Measurements from ENCODE around the gene ATF6. TPM values are rescaled to one million over a fixed set of nuclear protein-coding genes. Genes with fewer than 3 reads are reported as not detected.
"Not testable (repeated sequence)": the region's sequence is repeated elsewhere in the genome, so short reads cannot be mapped to it uniquely, and the experiment has no call there.

Gene ATF6
- total and polyA plus RNA-seq, 2 donors = 13.0 to 39.4 TPM

- WGBS = 97% methylated on average over 3 of the region's 3 CpGs
- Histone ChIP-seq H3K36me3 (ENCODE audit: insufficient read depth) (peaks cover 2% of the 10 kb centered on the region), H3K4me3 (ENCODE audit: low read depth, low read length) (no peak overlapping the region), H3K27ac (ENCODE audit: low read depth) (no peak overlapping the region), H3K4me1 (ENCODE audit: insufficient read depth) (no peaks in the 10 kb centered on the region)
- no peak for DNase-seq (ENCODE audit: extremely low spot score)
Measured at GRCh38 chr1:161810780-161811179, 44.7 kb downstream of the ATF6 start.

DNA sequence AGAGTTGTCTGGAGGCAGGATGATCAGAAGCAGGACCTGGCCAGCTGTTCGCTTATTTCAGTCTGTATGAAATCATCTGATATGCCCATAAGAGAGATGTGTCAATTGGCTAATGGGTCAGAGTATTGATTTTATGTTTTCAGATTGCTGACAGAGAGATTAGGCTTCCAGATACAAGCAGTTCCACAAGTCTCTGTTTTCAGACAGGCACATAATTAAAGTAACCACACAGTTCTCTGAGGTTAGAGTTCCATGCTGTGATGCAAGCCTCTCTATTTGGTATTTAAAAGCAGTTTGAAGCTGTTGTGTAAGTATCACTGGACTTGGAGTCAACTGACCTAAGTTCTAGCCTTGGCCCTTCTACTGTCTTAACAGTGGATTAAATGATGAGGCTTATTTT lies 50.1 kb downstream of the ATF6 start:
- Histone ChIP-seq H3K36me3 (ENCODE audit: insufficient read depth) (peaks cover 1% of the 10 kb centered on the region), H3K4me1 (ENCODE audit: insufficient read depth) (no peaks in the 10 kb centered on the region), H3K4me3 (ENCODE audit: low read depth, low read length) (no peak overlapping the region), H3K27ac (ENCODE audit: low read depth) (no peak overlapping the region)
- WGBS = 85% methylated on average over 1 of the region's 1 CpG
- no peak for DNase-seq (ENCODE audit: extremely low spot score)

DNA sequence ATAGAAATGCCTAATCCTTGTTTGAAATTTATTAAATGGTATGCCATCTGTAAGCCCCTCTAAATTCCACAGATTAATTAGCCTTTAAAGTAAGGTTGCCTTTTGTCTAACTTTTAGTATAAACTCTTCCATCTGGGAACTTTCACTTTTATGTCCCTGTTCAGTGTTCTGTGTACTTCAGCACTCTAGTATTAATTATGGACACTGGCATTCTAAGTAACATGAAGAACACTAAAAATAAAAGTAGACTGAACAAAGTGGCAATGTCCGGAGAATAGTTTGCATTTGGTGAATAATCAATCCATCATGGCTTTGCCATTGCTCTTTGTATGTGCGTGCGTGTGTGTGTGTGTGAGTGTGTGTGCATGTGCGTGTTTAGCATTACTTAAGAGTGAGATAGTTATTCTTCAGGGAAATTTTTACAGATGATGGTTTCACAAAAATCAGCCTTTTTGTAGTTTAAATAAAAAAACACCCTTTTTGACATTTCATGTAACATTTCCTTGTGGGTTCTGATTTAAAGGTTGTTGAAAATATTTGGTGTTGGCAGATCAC lies 51.1 kb downstream of the ATF6 start:
- Histone ChIP-seq H3K4me3 (ENCODE audit: low read depth, low read length) (no peak overlapping the region), H3K27ac (ENCODE audit: low read depth) (no peak overlapping the region), H3K4me1 (ENCODE audit: insufficient read depth) (no peaks in the 10 kb centered on the region), H3K36me3 (ENCODE audit: insufficient read depth) (peaks cover 1% of the 10 kb centered on the region)
- no peak for DNase-seq (ENCODE audit: extremely low spot score)
- 74% methylated on average over 4 of the region's 4 CpGs for WGBS

GRCh38 chr1:161820914-161821313 lies 54.8 kb downstream of the ATF6 start:
- Histone ChIP-seq H3K36me3 (ENCODE audit: insufficient read depth) (peaks cover 1% of the 10 kb centered on the region), H3K4me1 (ENCODE audit: insufficient read depth) (no peaks in the 10 kb centered on the region), H3K27ac (ENCODE audit: low read depth) (no peak overlapping the region), H3K4me3 (ENCODE audit: low read depth, low read length) (no peak overlapping the region)
- no peak for DNase-seq (ENCODE audit: extremely low spot score)
- WGBS = 97% methylated on average over 5 of the region's 5 CpGs

DNA sequence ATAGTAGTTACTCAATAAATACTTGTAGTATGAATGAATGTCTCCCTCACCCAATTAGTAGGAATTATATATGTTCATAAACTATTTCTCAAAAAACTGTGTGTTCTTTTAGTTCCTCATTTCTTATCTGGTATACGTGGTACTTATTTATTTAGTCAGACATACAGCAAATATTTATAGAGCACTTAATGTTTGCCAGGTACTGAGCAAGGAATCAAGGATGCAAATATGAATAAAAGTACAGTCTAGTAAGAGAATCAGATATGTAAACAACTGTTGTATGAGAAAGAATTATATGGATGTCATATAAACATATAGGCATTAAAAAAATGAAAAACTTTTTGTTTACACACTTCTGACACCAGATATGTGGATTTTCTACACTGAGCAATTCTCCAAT lies 58.5 kb downstream of the ATF6 start:
- WGBS = 76% methylated on average over 1 of the region's 1 CpG
- Histone ChIP-seq H3K4me3 (ENCODE audit: low read depth, low read length) (no peak overlapping the region), H3K27ac (ENCODE audit: low read depth) (no peak overlapping the region), H3K4me1 (ENCODE audit: insufficient read depth) (no peaks in the 10 kb centered on the region), H3K36me3 (ENCODE audit: insufficient read depth) (peaks cover 1% of the 10 kb centered on the region)
- DNase-seq (ENCODE audit: extremely low spot score) = no peak

GRCh38 chr1:161825831-161826230 lies 59.7 kb downstream of the ATF6 start:
- no peak for DNase-seq (ENCODE audit: extremely low spot score)
- Histone ChIP-seq H3K36me3 (ENCODE audit: insufficient read depth) (no peaks in the 10 kb centered on the region), H3K4me3 (ENCODE audit: low read depth, low read length) (no peak overlapping the region), H3K27ac (ENCODE audit: low read depth) (no peak overlapping the region), H3K4me1 (ENCODE audit: insufficient read depth) (no peaks in the 10 kb centered on the region)
- 97% methylated on average over 4 of the region's 4 CpGs for WGBS

DNA sequence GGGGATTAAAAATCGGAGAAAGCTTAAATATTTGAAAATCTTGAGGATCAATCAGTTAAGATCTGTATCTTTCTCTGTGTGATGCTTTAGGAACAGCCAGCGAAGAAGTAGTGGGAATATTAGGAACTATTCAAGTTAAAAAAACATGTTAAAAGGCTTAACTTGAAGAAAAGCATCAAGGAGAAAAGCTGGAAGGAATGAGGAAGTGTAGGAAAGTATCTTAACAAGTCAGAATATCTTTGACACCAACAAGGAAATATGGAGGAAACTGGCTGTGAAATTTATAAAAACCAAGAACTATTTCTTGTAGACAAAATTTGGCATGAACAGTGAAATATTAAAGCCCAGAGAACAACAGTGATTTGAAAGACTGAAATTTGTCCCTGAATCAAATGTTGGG lies 60.4 kb downstream of the ATF6 start:
- 81% methylated on average over 2 of the region's 2 CpGs for WGBS
- no peak overlapping the region for H3K27ac ChIP-seq (ENCODE audit: low read depth)
- H3K4me3 ChIP-seq (ENCODE audit: low read depth, low read length) = no peak overlapping the region
- H3K36me3 ChIP-seq (ENCODE audit: insufficient read depth) = no peaks in the 10 kb centered on the region
- no peak for DNase-seq (ENCODE audit: extremely low spot score)
- H3K4me1 ChIP-seq (ENCODE audit: insufficient read depth) = no peaks in the 10 kb centered on the region

DNA sequence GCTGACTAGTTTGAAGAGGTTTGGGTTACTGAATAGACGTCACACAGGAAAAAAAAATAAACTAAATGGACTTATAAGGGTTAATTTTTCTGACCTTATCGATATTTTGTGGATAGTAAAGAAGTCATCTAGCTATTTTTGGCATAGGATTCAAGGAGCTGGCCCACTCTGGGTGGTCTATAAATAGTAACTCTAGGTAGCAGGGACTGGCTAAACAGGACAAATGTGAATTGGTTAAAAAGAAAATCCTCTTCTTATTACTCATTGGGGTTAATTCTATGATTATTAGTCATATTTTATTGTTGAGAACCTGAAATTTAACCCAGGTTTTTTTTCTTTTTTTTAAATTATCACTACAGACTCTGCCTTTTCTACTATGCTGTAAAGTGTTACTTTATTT lies 61.7 kb downstream of the ATF6 start:
- Histone ChIP-seq H3K27ac (ENCODE audit: low read depth) (no peak overlapping the region), H3K4me1 (ENCODE audit: insufficient read depth) (no peaks in the 10 kb centered on the region), H3K36me3 (ENCODE audit: insufficient read depth) (no peaks in the 10 kb centered on the region), H3K4me3 (ENCODE audit: low read depth, low read length) (no peak overlapping the region)
- 57% methylated on average over 2 of the region's 2 CpGs for WGBS
- DNase-seq (ENCODE audit: extremely low spot score) = no peak

- not testable (repeated sequence) for H3K36me3 ChIP-seq (ENCODE audit: insufficient read depth); H3K4me1 ChIP-seq (ENCODE audit: insufficient read depth); H3K27ac ChIP-seq (ENCODE audit: low read depth); DNase-seq (ENCODE audit: extremely low spot score); H3K4me3 ChIP-seq (ENCODE audit: low read depth, low read length)
- 97% methylated on average over 10 of the region's 10 CpGs for WGBS
Measured at GRCh38 chr1:161832299-161832907, 66.3 kb downstream of the ATF6 start.

GRCh38 chr1:161834967-161835550 lies 68.9 kb downstream of the ATF6 start:
- WGBS = 78% methylated on average over 2 of the region's 2 CpGs
- Histone ChIP-seq H3K36me3 (ENCODE audit: insufficient read depth) (peaks cover 1% of the 10 kb centered on the region), H3K27ac (ENCODE audit: low read depth) (no peak overlapping the region), H3K4me3 (ENCODE audit: low read depth, low read length) (no peak overlapping the region), H3K4me1 (ENCODE audit: insufficient read depth) (no peaks in the 10 kb centered on the region)
- DNase-seq (ENCODE audit: extremely low spot score) = no peak

DNA sequence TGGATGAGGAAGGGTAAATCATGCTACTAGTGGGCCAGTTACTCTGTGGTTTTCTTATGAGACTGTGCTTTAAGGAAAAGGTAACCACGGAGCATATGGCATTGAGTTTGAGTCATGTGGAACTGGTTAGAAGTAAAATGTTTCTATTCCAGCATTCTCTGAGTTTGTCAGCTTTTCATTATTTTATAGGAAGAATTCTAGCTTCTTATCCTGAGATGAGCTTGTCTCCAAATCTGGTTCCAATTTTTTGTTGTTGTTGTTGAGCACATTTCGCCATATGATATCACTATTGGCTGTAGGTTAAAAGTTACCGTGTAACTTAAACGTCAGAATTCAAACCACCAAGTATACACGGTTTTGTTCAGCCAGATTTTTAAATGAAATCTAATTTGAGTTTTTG lies 69.9 kb downstream of the ATF6 start:
- no peak for DNase-seq (ENCODE audit: extremely low spot score)
- H3K27ac ChIP-seq (ENCODE audit: low read depth) = no peak overlapping the region
- H3K36me3 ChIP-seq (ENCODE audit: insufficient read depth) = peaks cover 4% of the 10 kb centered on the region
- no peak overlapping the region for H3K4me3 ChIP-seq (ENCODE audit: low read depth, low read length)
- no peaks in the 10 kb centered on the region for H3K4me1 ChIP-seq (ENCODE audit: insufficient read depth)
- 76% methylated on average over 5 of the region's 5 CpGs for WGBS

GRCh38 chr1:161838362-161838761 lies 72.2 kb downstream of the ATF6 start:
- no peak overlapping the region for H3K27ac ChIP-seq (ENCODE audit: low read depth)
- WGBS = 76% methylated on average over 3 of the region's 3 CpGs
- DNase-seq (ENCODE audit: extremely low spot score) = no peak
- H3K4me3 ChIP-seq (ENCODE audit: low read depth, low read length) = no peak overlapping the region
- H3K4me1 ChIP-seq (ENCODE audit: insufficient read depth) = no peaks in the 10 kb centered on the region
- peaks cover 4% of the 10 kb centered on the region for H3K36me3 ChIP-seq (ENCODE audit: insufficient read depth)

DNA sequence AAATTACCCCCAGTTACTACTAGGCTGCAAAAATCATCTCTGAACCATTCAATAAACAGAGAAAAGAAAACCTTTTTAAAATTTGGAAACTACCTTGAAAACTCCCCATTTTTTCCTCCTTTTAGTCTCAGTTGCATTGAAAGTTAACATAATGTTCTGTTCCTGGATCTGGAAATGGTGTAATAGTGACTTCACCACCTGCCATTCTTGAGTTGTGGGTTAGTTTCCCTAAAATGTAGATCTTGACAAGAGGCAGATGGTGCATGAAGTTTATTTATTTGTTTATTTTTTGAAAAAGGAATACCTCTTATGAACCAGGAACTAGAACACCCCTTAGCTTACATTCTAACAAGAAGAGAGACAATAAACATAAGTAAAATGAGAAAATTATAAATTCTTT lies 72.8 kb downstream of the ATF6 start:
- no peak overlapping the region for H3K27ac ChIP-seq (ENCODE audit: low read depth)

DNA sequence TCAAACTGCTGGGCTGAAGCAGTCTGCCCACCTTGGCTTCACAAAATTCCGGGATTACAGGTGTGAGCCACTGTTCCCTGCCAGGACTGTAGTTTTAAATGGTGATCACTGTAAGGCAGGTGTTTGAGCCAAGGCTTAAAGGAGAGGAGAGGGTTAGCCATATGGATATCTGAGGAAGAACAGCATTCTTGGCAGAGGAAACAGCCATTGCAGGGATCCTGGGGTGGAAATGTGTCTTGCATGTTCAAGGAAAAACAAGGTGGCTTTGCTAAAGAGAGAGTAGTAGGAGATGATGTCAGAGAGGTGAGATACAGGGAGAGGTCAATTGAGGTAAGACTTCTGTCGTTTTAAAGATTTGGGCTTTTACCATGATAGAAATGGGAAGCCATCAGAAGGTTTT lies 73.5 kb downstream of the ATF6 start:
- no peaks in the 10 kb centered on the region for H3K4me1 ChIP-seq (ENCODE audit: insufficient read depth)
- no peak for DNase-seq (ENCODE audit: extremely low spot score)
- no peak overlapping the region for H3K27ac ChIP-seq (ENCODE audit: low read depth)
- H3K4me3 ChIP-seq (ENCODE audit: low read depth, low read length) = no peak overlapping the region
- H3K36me3 ChIP-seq (ENCODE audit: insufficient read depth) = peaks cover 5% of the 10 kb centered on the region
- 88% methylated on average over 2 of the region's 2 CpGs for WGBS

More for the DNA sequence above, 72.8 kb downstream of the ATF6 start:
- DNase-seq (ENCODE audit: extremely low spot score) = no peak
- no peak overlapping the region for H3K4me3 ChIP-seq (ENCODE audit: low read depth, low read length)
- H3K36me3 ChIP-seq (ENCODE audit: insufficient read depth) = peaks cover 4% of the 10 kb centered on the region
- no peaks in the 10 kb centered on the region for H3K4me1 ChIP-seq (ENCODE audit: insufficient read depth)

All from urinary bladder (tissue), 4 donors.